ENCODE results near the gene CDKN1B.
"Not testable (repeated sequence)": the region's sequence is repeated elsewhere in the genome, so short reads cannot be mapped to it uniquely, and the experiment has no call there.

The CDKN1B gene

DNA sequence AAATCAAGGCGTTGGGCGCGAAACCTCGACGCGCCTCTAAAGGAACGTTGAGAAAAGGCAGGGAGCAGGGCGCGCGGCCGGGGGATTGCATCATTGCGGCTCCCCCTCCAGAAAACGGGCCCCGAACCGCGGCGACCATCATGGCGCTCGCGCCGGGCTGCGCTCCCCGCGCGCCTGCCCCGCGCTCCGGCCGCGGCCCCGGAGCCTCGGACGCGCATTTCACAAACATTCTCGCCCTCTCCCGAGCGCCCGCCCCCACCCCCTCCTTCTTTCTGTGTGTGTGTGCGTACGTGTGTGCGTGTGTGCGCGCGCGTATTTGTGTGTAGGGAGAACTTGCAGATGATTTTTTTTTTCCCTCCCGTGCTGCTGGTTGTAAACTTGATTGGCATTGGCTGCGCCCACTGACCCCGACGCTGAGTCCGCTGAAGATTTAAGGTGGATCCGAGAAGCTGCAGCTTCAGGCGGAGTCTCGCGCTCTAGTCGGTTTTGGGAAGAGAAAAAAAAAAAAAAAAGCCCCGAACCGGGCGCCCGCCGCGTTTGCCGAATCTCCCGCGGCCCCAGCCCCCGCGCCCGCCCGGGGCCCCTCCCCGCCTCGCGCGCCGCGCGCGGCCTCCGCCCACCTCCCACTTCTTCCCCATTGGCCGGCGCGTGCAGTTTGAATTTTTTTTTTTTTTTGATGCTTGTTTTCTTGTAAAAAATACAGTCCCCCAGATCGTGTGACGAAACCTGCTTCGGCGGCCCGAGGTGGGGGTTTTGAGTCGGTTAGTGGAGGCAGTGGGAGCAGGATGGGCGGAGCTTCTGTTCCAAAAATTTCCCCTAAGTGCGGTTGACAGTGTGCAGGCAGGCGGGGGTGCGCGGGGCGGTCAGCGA, 8.2 kb downstream of the CDKN1B start:
- peak; percentile 85 for DNase-seq

DNA sequence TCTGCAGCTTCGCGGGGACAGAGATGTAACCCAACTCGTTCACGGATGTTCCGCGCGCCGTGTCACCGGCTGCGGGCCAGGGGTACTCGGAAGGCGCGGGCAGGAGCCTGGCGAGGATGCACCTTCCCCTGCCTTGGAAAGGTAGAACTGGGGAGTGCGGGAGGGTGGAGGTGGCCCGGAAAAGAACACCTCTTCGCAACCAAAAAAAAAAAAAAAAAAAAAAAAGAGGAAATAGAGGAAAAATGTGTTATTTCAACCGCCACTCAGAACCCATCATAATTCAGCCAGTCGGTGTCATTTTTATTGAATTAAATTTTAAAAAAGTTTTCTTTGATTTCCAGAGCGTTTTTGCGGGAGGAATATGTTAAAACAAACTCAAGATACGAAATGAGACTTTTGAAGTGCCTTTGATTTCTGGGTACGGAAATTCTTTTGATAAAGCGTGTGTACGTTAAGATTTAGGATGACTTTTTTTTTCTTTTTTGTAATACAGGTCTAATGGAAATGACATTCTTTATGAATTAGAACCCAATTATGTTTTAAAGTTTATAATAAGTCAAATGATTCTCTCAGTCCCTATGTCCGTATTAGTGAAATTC, 8.9 kb downstream of the CDKN1B start:
- DNase-seq, result no peak

DNA sequence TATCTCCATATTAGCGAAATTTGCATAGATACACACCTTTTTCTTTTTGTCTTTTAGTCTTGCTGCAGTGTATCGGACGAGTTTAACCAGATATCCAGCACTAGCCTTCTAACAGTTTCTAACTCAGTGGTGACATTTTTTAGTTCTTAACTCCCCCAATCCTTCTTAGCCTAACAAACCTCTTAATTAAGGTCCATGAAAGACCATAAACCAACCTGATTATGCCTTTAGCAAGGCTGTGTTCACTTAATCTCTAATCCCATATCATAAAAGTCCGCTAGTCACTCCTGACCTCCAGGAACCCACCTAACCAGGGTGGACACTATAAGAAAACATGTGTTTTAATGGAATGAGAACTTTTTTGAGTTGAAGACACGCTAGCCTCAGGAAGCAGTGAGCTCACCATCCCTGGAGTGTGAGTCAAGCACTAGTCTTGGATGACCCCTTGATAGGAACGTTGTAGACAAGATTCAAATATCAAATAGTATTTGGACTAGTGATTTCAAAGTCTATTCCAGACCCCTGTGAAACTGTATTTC, 9.5 kb downstream of the CDKN1B start:
- DNase-seq, result no peak

DNA sequence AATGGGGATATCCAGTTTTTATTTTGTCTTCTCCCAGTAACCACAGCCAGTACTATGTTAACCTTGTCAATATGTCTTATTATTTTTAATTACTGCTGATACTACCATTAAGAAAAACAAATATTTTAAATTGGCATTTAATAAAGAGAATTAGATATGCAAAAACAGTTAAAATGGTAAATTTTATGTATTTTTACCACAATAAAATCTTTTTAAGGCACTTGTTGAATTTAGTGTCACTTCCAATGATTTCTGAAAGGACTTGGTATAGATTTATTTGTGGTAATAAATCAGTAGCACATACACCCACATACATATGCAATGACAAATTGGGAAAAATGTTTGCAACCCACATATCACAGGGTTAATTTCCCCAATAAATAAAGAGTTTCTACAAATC, 14.0 kb downstream of the CDKN1B start:
- DNase-seq, result no peak

DNA sequence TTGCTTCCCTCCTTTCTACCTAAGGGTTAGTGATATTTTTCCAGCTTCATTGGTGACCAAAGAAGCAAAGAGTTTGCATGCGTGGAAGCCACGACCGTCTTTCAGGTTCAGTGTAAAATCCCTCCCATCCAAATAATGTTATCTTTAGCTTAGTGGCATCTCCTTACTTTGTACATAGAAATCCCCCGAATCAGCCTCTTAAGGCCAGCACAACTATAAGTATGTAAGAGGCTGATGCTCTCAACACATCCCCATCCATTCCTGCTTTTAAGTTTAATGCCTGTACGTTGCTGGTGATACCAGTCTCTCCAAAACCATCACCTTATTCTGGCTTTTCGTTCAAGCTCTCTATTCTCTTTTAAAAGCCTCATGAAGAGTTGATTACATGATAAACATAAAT, 14.6 kb downstream of the CDKN1B start:
- DNase-seq, result no peak

DNA sequence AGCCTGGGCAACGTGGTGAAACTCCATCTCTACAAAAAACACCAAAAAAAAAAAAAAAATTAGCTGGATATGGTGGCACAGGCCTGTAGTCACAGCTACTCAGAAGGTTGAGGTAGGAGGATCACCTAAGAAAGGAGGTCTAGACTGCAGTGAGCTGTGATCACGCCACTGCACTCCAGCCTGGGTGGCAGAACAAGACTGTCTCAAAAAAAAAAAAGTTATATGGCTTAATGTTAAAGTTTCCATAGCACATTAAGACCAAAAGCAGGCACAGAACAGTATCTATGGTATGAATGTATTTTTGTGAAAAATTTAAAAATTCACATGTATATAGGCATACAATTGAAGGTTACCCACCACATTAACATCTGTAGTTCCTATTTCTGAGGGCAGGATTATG, 15.9 kb downstream of the CDKN1B start:
- no peak for DNase-seq

DNA sequence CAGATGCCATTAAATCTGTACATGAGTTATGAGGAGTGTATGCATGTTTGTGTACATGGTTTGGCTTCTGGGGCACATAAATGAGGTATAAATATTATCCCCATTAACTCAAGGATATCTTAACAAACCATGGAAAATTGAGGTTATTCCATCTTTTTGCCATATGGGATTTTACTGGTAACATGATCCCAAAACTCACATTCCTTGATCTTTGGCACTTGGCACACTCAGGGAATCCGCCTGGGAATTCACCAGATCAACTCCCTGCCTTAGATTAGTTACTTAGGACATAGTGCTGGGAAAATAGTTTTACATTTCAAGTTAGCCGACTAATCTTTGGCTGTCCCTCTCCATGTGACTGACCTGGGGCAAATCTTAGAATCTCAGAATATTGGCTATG, 16.9 kb downstream of the CDKN1B start:
- no peak for DNase-seq

DNA sequence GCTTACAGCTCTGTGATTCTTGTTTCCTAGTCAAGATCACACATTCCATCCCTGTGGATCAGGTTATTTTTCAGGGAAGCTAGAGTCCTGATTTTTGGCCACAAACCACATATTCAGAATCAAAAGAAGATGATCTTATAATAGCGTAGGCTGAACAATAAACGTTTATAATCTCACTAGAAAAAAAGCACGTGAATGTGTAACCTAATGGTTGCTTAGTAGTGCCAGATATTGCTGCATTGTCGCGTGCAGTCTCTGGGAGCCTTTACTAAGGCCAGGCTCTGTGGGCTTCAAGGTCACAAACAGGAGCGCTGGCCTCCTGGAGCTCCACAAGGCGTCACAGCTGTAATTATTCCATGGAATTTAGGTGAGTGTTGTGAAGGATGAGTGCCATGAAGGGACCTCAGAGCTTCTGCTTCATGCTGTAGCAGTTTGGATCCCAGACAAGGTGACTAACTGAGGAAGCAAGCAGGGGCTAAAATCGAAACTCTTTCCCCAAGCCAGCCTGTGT, 17.4 kb downstream of the CDKN1B start:
- DNase-seq, result no peak

DNA sequence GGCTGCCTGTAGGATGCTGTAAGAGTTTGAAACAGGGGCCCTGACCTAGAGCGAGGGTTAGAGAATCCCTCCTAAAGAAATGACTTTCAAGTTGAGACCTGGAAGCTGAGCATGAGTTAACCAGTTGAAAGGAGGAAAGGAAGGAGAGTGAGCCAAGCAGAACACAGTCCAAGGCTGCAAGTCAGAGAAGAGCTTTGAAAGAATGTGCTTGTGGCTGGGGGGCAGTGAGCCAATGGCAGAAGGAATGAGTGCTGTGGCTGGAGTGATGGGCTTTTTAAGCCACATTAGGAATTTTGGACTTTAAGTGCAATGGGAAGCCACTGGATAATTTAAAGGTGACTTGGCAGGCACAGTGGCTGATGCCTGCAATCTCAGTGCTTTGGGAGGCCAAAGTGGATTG, 18.1 kb downstream of the CDKN1B start:
- no peak for DNase-seq

DNA sequence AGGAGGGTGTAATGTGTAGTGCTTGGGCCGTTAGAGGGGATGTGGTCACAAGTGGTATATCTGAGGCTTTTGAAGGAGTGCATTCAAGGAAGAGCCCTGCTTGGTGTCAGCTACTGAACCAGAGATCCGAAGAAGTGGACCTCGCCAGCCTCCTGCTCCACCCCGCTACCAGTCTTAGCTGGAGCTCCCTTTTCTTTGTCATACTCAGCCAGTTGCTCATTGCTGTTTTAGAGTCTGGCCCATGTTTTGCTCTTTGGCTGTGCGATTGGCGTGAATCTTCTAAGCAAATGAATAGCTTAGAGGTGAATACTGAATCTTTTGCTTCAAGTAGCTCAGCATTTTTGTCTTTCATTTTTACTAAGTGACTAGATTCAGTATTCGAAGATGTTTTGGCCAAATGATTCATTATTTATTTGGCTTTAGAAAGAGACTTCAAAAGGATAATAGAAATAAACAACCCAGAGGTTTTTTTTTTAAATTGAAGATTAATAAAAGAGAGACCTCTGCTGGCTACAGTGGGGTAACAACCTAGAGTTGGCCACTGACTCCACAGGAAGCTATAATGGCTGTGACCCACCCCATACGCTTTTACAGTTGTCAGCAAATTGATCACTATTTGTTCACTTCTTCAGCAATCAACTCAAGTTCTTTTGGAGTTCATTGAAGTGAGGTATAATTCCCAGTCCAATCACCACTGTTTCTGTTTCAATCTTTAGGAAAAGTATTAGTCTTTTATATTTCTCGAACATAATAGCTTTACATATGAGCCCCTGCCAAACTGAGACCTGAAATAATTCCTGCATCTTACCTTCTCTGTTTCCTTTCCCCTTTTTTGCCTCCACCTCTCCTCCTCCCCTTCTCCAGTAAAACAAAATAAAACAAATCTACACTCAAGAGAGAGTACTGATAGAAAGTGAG, 19.9 kb downstream of the CDKN1B start:
- no peak for DNase-seq

DNA sequence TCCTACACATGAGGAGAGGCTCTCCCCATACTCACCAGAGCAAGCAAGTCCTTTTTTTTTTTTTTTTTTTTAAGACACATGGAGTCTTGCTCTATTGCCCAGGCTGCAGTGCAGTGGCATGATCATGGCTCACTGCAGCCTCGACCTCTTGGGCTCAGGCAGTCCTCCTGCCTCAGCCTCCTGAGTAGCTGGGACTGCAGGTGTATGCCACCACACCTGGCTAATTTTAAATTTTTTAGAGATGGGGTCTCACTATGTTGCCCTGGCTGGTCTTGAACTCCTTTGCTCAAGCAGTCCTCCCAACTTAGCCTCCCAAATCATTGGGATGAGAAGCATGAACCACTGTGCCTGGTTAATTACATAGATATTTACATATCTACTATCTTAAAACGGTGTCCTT, 21.0 kb downstream of the CDKN1B start:
- DNase-seq, result not testable (repeated sequence)

DNA sequence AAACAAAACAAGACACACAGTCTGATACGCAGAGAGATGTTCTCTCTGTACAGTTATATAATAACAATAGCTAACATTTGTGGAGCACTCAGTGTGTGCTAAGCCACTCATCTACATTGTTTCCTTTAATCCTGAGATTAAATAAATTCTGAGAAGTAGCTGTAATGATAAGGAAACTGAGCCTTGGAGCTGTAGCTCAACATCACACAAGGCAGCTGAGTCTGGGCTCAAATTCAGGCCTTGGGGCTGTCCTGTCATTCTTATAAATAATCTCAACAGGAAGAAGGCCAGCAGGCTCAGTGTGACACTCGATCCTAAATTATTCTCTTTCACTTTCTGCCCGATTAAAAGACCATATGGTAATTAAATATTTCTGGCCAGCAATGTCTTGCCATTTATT, 24.5 kb downstream of the CDKN1B start:
- no peak for DNase-seq

DNA sequence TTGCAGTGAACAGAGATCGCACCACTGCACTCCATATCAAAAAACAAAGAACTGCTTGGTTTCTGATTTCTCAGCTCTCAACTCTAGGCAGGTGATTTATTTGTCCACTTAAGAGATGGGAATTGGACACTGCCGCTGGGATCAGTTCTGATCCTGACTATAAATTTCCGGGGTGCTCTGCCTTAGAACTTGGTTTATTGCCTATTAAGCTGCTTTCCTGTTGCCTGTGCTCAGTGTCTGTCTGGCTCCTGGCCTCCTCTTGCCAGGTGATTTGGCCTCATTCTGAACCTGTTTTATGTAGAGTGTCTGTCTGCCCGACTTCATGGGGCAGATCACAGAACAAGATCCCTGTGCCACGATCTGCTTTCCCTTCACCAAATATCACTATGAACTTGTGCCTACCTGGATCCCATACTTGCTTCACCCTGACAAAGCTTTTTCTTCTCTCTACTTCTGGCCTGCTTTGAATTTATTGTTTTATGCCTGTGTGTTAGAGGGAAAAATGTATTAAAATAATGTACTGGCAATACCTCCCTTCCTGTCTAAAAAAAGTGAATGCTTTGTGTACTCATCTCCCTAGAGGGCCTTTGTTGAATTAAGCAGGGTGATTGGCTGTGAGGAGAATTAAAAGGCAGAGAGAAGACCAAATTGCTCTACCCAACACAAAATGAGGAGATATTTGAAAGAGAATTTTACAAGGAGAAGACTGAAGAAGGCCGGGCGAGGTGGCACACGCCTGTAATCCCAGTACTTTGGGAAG, 27.6 kb downstream of the CDKN1B start:
- DNase-seq, result no peak

DNA sequence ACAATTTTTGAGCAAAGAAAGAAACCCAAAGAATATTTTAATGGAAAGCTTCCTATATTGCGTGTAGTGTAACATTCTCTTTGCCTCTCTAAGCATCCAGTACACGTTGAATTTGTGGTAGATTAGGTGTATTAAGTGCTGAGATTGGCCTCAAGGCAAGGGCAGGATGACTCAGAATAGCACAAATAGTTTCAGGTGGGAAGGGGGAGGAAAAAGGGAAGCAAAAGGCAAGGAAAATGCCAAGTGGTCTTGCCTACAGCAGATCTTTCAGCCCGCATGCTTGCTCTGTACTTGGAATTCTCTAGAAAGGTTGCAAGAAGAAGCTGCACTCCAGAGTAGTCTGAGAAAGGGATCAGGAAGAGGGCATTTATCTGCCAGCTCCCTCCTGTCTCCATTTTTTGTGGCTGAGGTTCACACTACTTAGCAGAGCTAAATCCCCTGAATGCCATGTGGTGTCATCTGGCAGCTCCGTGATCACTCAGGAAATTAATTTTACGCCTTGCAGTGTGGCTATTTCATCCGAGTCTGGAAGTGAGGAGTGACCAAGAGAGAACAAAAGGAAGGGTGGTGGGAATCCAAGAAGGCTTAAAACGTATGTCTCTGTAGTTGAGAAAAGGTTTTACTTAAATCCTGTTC, 28.5 kb downstream of the CDKN1B start:
- no peak for DNase-seq

DNA sequence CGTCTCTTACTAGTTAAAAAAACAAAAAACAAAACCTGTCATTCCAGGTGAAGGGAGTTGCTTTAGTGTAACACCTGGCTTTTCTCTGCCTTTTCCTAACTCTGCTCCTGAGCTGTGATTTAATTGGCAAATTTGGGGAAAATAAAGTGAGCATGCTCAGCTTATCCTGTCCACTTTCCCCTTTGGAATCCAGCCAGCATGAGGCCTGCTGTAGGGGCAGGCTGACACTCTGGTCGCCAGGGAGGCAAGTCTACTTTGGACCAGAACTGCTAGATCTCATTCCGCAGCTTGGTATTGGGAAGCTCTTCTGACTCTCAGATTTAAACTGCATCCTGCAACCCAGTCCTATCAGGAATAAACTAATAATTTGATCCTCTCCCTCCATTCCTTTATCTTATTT, 30.1 kb downstream of the CDKN1B start:
- DNase-seq, result no peak

DNA sequence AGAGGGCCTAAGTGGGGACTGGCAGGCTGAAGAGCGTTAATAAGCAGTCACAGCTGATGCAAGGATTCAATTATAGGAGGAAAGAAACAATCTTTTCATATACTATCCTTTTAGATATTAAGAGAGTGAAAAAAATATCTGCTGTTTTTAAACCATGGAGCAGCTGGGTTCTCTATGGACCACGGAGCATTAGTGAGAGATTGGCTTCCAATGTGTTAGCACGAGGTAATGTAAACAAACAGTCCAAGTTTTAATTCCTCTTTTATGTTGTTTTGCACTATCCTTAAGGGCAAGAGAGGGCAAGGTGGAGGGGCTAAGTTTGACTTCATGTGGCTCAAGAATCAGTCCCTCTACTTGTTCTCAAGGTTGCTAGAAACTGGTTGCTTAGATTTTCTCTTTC, 30.9 kb downstream of the CDKN1B start:
- no peak for DNase-seq

DNA sequence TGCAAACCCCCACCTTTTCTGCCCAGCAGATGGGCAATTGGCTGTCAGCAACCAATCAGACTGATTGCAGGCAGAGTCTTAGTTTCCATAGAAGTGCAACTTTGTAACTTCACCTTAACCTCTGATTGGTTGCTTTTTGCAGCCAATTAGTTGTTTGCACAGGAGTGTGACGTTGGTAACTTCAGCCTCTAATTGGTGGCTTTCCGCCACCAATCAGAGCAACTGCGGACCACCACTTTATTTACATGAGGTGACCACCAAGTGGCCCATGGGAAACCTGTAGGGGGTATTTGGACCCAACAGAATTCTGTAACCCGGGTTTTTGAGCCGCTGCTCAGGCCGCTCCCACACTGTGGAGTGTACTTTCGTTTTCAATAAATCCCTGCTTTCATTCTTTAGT, 32.3 kb downstream of the CDKN1B start:
- DNase-seq, result no peak

DNA sequence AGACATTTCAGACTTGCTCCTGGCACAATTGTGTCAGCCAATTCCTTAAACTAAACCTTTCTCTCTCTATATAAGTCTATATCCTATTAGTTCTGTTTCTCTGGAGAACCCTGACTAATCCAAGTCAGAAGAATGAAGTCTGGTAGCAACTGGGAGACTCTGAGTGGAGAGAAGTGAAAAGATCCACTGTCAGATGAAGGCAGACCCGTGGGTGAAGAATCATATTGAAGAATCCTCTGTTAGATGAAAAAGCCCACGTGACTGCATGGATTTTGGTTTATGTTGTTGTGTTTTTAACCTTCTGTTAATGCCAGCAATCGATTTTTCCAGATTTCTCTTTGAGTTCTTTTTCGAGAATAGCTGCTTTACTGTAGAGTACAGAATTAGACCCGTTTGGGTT, 38.8 kb downstream of the CDKN1B start:
- no peak for DNase-seq

DNA sequence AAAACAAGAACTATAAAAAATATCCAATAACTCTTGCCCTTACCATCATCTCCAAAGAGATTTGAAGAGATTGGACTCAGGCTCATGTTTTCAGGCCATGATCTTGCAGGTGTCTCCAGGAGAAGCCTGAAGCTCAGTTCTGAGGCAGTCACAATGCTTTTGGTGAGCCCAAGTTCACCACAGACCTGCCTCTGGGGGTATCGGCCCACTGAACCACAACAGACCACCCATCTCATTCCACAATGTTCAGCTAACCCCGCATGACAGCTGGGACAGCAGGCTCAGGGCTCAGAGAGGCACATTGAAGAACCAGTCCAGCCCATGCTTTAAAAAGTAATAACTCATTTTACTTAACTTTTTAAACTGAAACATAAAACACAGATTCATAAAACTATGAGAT, 40.0 kb downstream of the CDKN1B start:
- no peak for DNase-seq

DNA sequence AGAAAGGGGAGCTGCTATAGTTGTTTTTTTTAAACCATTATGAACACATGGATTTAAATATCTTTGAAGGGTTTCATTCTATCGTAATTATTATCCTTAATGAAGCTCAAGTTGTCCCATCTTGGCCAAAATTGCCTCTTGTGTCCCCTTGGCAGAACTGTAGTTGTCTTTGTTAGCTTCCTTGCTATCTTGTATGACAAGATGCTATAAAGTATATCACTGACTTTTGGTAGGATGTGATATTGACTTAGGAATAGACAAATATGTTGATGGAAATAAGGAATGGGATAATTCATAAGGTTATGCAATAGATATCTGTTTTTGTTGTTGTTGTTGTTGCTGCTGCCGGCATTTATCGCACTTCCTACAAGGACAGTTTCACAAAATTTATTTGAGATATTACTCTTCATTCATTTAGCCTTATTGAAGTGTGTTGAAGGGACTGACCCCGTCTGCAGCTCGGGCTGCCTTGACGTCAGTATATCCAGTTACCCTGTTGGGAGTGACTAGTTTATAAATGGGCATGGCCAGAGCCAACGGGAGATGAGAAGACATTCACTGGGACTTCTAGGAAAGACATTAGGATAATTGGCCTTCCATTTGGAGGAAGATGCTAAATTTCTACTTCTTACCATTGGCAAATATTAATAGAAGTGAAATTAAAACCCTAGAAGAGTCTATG, 42.2 kb downstream of the CDKN1B start:
- DNase-seq, result no peak

DNA sequence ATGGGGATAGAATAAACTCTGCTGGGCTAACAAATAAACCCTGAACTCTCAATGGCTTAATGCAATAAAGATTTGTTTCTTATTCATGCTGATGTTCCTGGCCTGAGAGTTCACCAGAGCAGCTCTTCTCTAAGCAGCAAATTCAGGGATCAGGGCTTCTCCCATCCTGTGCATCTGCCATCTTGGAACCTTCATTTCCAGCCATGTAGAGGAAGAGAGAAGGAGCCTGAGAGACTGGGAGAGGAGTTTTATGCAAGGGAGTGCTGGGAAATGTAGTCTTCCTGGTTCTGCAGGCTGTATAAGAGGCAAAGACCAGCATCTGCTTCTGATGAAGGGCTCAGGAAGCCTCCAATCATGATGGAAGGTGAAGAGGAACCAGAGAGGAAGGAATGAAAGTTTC, 47.7 kb downstream of the CDKN1B start:
- DNase-seq, result no peak

All from GF-D8 (cell line).